Activated CD8-positive, alpha-beta memory T cell treated with anti-CD3 and anti-CD28 coated beads for 1 hour (primary cell): ENCODE measurements around the gene AGER.
"Not testable (repeated sequence)": the region's sequence is repeated elsewhere in the genome, so short reads cannot be mapped to it uniquely, and the experiment has no call there.

Source experiments
- DNase-seq, 2 donors: peaks; one replicate each; pipeline ENCODE4 v3.0.0-alpha.2; 2020; ENCODE audit warnings: low read depth in 1 of 2; ENCODE audit errors: extremely low read depth in 1 of 2

AGER gene

DNA sequence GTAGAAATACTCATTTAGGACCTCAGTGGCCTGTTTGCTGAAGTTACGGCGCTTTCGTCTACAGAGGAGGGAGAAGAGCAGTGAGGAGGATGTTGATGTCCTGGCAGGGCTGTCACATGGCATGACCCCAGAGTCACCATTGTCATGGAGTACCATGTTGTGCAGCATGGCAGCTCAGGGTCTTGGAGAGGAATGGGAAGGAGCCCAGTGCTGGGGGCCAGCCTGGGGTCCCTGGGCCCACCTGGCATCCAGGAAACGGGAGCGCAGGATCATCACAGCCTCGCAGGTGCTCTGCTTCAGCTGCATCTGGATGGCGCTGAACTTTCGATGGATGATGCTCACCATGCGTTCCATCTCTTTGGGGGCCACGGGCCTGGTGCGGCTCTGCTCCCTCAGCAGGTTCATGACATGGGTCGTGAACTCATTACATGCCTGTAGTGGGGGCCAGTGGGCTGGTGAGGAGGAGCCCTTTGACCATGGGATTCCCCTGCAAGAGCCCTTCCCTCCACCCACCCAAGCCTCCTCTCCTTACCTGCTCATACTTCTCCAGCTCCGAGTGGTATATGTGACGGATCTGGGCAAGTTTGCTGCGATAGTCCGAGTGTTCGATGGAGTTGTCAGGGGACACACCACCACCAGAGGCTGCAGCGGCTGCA, 3.8 kb upstream of the AGER start:
- DNase-seq: not testable (repeated sequence)

DNA sequence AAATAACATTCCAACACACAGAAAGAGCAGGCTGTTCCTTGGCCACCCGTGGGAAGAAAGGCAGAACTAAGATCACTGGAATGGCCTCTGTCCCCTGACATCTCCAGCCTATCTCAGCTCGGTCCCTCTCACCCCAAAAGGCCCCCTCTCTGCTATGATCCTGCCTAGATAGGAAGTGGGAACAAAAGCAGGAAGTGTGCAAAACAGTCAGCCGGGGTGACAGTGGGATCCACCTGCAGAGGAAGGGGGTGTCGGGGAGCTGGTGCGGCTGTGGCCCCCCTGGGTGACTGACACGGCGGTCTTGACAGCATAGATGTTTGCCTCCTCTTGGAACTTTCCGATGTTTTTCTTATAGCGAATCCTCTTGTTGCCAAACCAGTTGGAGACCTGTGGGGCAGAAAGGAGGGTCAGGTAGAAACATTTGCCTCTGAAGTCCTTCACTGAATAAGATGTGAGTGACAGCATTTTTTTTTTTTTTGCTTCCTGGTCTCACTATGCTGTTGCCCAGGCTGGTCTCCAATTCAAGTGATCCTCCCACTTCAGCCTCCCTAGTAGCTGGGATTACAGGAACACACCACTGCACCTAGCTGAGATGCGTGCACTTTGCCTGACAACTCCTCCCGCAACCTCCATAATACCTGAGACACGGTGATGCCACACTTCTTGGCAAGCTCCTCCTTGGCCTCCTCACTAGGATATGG, 3.1 kb upstream of the AGER start:
- no peak for DNase-seq

DNA sequence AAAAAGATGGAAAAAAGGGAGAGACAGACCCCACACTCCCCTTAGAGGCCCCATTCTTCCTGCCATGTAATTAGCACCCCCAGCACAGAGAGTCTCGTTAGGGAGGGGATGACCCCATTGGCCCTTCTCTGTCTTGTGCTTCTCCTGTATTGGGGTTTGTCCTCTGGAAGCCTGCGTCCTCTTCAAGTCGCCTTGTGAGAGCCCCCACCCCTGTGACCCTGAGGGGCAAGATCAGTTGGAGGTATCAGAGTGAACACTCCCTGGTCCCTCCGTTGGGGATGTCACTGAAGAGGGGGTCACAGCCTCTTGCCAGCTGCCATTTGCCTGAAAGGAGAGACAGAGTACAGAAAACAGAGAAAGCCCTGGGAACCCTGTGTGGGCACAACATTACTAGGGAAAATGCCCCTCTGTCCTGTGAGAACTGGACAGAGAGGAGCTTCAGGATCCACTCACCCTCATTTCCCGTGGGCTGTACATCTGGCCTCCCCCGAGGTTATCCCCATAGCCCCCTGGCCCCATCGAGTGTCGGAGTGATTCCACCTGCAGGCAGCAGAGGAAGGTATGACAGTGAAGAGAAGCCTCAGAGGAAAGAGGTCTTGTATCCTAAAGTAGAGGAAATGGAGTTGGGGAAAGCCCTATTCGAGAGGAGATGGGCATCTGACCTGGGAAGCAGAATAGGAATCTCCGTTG, 2.2 kb upstream of the AGER start:
- not testable (repeated sequence) for DNase-seq

DNA sequence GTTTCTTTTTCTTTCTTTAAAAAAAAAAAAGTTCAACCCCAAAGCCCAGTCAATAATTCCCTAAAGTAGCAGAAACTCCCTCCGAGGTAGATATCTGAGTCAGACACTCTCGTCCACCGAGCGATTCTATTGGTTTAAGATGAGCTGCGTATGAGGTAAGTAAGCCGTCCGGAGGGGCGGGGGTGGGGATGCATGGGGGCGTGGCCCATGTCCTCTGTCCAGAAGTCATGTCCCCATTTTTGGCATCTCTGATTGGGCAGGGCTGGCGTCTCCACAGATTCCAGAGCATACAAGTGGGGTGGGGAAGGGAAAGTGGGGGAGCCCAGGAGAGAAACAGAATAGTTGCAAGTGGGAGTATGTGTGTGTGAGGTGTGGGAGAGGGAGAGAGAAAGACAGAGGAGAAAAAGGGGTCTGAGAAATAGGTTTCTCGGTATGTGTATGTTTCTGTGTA, 1.7 kb upstream of the AGER start:
- not testable (repeated sequence) for DNase-seq

DNA sequence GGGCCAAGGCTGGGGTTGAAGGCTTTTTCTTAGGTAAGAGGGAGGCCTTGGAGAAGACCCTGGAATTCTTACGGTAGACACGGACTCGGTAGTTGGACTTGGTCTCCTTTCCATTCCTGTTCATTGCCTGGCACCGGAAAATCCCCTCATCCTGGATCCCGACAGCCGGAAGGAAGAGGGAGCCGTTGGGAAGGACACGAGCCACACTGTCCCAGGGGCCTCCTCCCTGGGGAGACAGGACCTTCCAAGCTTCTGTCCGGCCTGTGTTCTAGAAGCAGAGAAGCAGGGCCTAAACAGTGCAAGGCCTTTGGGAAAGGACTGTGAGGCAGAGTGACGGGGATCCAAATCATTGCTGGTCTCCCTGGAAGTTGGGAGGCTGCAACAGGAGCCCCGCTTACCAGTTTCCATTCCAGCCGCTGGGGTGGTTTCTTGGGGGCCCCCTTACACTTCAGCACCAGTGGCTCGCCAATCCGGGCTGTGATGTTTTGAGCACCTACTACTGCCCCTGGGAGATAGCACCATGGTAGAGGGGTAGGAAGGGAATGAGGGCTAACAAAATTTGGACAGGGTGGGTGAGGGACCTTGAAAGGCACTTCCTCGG, 470 bp downstream of the AGER start:
- no peak for DNase-seq

DNA sequence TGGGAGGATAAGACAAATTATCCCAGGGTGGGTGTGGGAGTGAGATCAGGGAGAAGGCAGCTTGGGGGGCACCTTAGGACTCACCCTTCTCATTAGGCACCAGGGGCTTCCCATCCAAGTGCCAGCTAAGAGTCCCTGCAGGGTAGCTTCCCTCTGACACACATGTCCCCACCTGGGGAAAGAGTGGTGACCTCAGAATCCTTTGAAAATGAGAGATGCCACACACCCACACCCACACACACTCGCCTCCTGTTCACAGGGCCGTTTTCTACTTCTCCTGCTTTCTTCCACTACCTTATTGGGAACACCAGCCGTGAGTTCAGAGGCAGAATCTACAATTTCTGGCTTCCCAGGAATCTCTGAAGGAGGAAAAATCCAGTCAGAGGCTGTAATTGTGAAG, 1.0 kb downstream of the AGER start:
- DNase-seq: no peak

DNA sequence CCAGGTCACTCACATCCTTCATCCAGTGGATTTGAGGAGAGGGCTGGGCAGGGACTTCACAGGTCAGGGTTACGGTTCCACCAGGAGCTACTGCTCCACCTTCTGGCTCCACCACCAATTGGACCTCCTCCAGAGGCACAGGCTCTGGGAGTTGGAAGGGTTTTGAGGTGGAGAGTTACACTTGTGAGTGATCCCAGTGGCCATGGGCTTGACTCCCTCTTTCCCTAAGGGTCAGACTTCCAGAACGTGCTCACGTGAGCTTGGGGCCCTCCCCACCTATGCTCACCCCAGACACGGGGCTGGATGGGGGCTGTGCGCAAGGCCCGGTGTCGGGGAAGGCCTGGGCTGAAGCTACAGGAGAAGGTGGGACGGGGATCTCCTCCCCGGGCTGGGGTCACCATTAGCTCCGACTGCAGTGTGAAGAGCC, 1.5 kb downstream of the AGER start:
- DNase-seq: no peak

DNA sequence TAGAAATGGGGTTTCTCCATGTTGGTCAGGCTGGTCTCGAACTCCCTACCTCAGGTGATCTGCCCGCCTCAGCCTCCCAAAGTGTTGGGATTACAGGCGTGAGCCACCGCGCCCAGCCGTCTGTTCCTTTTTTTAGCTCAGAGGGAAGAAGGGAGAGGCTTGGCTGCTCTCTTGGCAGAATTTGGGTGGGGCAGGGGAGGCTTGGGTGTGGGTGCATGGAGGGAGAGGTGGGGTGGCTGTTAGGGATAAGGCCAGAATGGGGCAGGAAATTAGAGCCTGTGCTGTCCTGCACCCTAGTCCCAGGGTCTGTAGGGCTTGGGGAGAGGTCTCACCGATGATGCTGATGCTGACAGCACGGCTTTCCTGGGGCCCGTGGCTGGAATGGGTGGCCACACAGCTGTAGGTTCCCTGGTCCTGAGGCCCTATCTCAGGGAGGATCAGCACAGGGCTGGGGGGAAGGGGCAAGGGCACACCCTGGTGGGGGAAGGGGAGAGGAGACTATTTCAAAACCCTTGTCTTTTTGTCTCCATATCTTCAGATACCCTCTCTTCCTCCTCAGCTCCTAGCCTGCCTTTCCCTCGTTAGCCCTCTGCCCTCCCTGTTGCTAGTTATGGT, 2.0 kb downstream of the AGER start:
- no peak for DNase-seq

DNA sequence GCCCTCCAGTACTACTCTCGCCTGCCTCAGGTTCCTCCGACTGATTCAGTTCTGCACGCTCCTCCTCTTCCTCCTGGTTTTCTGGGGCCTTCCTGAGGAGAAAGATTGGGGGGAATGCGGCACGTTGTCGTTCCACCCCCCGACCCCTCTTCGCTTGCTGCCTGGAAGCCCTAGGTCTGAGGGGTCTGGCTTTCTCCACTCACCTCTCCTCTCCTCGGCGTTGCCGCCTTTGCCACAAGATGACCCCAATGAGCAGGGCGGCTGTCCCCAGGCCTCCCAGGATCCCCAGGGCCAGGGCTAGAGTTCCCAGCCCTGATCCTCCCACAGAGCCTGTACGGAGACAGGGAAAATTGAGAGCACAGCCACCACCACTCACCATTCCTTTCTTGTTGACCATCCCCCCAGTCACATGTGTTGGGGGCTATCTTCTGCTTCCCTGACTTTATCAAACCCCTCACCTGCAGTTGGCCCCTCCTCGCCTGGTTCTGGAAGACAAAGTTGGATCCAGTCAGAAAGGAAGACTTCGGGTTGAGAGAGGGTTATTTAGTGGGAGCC, 2.8 kb downstream of the AGER start:
- no peak for DNase-seq

DNA sequence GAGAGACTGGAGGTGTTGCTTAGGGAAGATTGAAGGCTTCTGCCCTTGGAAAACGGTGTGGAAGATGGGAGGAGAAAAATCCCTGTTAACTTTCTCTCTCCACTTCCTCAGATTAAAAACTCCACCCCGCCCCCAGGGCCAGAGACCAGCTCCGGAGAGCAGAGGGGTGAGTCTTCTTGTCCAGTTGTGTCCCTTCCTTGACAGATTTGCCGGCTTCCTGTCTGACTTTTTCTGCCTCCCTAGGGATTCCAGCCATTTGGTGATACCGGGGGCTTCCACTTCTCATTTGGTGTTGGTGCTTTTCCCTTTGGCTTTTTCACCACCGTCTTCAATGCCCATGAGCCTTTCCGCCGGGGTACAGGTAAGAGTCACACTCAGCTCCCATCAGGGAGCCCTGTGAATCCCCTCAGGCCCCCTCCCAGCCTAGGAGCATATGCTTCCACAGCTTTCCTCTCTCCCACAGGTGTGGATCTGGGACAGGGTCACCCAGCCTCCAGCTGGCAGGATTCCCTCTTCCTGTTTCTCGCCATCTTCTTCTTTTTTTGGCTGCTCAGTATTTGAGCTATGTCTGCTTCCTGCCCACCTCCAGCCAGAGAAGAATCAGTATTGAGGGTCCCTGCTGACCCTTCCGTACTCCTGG, 4.2 kb downstream of the AGER start:
- DNase-seq: no peak

DNA sequence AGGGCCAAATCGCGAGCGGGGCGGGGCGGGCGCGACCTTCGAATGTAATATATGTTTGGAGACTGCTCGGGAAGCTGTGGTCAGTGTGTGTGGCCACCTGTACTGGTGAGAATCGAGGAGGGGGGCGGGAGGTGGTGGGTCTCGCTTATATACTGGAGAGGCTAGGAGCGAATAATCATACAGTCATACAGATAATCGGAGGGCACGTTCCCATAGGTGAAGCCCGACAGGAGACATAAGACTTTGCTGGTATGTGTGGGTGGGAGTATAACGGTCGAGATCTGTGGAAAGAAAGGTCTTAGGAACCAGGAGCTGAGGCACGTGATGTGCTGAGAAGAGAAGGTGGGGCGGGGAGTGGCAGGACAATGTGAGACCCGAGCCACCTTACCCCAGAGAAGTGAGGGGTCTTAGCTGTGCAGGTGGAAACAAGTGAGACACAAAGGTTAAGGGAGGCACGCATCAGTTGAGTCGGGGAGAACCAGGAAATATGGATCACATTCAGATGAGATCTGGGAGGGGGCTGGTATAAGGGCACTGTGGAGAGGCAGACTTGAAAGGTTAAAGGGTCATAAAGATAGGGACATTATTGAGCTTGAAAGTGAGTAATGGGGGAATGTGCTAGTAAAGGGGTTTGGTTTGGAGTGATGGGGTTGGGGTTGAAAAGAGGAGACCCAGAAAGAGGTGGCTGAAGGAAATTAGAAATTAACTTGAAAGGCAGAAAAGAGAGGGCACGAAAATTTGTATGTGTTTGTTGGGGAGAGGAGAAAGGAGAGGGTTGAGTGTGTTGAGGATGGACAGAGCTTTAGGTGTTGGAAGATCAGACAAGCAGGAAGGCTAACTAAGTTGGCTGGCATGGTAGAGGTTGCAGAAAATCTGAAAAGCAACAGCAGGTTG, 5.3 kb downstream of the AGER start:
- no peak for DNase-seq

DNA sequence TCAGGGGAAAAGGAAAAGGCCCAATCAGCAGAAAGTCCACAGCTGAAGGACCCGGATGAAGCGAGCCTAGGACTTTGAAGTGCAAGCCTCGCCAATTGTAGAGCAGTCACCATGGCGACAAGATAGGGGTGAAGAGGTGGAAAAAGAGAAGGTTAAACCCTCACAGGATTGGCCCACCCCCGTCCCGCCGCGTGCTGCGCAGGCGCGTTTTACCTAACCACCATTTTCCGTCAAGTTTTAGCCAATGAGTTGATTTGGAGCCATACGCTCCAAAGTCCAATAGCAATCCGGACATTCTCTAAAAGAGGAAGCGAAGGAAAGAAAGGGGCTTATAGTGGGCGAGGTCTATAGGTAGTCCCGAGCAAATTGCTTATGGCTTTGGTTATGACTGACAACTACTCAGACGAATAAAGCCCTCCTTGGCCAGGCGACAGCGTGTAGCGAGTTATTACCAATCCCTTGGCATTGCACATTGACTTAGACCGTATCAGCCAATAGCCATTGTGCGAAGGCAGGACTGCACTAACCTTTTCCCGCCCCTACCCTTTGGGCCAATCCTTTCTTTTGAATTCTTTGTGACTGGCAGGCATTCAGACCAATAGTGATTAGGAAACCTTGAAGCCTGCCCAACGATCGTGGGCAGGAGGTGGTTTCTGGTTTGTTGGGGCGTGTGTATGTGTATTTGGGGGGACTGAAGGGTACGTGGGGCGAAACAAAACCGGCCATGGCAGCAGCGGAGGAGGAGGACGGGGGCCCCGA, 6.1 kb downstream of the AGER start, which contains the start of gene RNF5:
Gene RNF5 (plus strand): TSS at position 618 of the 759 bp plus-strand sequence. CDS start 107 bp downstream, at position 725.
- DNase-seq: peak; percentile 84 to 92

DNA sequence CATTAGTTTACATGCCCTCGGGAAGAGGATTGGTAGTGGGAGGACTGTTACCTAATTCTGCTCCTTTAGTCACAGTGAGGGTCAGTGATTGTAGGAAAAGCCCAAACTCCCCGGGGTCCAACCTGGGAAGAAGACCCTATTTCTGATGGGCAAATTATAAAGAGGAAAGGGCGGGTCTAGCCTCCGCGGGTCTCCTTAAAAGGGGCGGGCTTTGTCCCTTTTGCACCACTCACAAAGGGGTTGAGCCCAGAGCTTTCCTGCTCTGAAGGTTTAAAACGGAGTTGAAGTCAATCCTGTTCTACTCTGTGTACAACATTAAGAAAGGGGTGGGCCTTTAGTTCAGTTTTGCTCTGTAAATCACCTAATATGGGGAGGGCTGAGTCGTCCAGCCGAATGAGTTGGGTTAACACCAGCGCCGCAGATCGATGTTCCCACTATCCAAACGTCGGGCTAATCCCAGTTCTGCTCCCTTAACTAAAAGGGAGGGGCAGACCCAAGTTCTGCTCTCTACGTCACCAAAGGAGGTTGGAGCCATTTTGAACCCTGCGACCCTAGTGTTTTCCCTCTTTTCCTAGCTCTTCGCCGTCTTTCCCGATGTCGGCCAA, 6.8 kb downstream of the AGER start:
- DNase-seq: no peak

DNA sequence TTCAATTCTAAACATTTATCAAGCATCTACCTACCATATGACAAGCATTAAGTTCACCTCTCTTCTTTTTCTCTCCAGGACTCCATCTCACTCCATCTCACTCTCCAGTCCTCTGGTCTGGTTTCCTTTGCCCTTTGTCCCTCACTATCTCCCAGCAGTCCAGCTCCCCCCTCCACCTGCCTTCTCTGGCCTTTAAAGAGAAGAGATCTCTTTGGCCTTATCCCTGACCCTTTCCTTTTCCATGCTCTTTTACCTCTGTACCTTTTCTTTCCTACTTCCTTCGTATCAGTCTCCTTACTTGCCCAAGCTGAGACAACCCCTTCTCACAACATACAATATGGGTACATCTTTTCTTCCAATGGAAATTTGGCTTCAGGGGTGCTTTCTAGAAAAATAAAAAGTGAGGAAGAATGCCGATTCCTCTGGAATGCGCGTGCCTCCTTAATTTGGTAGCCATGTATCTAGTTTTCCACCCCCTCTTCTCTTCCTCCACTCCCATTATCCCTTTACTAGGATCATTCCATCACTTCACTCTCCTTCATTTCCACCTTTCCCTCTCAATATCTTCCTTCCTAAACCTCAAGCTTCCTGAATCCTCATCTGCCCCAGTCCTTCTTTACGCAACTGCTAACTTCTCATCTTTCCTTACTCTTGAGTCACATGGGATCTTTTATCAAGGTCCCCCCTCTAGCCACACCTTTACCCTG, 7.4 kb downstream of the AGER start:
- DNase-seq: no peak

DNA sequence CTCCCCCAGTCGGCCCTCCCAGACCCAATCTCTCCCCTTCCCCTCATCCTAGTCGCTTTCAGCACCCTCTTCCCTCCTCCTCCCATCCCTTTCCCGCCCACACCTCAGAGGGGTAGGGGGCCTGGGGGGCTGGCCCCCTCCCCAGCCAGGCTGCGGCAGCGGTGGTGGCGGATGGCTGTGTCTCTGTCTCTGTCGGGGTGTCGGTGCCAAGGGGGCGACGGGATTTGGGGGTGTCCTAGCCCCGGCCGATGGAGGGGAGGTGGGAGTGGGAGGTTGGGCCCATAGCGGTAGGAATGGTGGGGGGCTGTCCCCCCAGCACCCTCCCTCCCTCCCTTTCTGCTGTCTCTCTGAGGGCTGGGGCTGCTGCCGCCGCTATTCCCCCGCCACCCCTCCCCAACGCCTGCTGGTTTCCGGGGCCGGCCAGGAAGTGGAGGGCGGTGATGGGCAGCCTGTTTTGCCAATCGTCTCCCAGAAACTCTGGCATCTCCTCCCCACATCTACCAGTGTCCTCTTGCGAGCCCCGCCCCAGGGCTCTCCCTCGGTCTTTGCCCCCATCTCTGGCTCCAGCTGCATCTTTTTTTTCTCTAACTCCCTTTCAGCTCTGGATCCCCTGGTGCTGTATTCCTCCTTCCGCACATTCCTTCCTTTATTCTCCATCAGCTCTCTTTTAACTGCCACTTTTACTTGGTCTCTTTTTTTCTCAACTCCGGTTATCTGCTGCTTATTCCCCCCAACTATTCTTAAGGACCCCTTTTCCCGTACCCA, 8.2 kb downstream of the AGER start, which contains the start of gene AGPAT1:
Gene AGPAT1 (minus strand): TSS at position 374 of the 765 bp plus-strand sequence. CDS start 4,588 bp downstream, outside the sequence.
- DNase-seq: peak; percentile 93 to 94

DNA sequence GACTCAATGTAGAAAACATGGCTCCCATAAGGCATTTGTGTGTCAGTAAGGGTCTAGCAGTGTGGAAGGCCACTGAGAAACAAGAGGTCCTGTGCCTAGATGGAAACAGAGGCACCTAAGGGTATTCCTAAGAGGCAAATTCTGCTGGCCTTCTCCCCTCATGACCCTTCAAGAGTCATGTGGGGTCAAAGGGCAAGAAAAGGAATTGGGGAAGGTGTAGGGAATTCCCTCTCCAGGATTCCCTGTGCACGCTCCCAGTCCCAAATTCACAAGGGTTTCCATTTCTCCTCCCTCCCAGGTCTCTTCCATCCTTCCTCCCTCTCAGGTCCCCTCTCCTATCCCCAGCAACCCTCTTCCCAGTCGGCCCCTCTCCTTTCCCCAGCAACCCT, 8.7 kb downstream of the AGER start:
- no peak for DNase-seq

DNA sequence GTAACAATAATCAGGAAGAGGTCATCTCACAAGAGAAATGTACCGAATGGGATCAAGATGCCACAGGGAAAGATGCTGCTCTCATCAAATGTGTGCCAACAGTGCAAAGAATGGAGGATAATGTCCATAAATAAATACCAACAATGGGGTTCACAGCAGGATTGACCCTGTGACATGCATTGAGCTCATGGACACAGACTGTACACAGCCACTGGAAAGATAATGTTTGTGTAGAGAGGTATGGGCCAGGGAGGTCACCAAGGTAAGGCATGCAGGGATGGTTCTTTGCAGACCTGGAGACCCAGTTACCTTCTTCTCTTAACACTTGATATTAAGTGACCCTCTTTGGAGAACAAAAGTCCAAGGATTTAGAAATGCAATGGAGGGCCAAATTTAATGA, 9.6 kb downstream of the AGER start:
- no peak for DNase-seq
